GM12892 (cell line): ENCODE data around the gene TCF4.

ENCODE experiments used
- POLR2A ChIP-seq: IDR thresholded peaks from 2 replicates; pipeline ENCODE4 v1.6.1; 2011; ENCODE audit warnings: low read depth, low read length, control low read depth
- POLR2AphosphoS5 ChIP-seq: IDR thresholded peaks from 2 replicates; pipeline ENCODE4 v1.6.1; 2011; ENCODE audit warnings: low read depth, low read length, control low read depth

DNA sequence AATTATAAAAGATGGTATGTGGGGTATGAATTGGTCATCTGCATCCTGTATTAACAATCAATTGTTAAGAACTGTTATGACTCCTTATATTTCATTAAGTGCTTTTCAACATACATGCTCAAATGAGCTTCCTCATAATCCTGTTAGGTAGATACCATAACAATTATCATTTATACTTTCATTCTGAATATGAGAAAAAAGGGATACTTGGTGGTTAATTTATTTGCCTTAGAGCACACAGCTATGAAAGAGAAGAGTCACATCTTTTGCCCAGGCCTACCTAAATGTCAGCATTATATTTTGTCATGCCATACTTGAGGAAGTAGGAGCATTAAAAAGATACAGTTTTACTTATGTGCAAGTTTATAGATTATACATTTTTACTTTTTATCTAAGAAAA is 169.6 kb downstream of the TCF4 start:
- no peak for TF ChIP-seq POLR2A
- no peak for TF ChIP-seq POLR2AphosphoS5
